Liver (tissue), 9 donors: ENCODE results near the gene TTLL12. TPM values are rescaled to one million over a fixed set of nuclear protein-coding genes. Genes with fewer than 3 reads are reported as not detected.

Experiments
- DNase-seq: peaks from one replicate; pipeline ENCODE4 v3.0.0-alpha.2; 2017; ENCODE audit warnings: low spot score
- H3K27ac ChIP-seq, 2 donors: one replicate each; pipeline ENCODE4 v1.7.0; 2013; ENCODE audit warnings: inconsistent platforms in 2 of 2, low read length in 2 of 2, control low read depth in 1 of 2, low read depth in 1 of 2, mild to moderate bottlenecking in 1 of 2
- H3K27me3 ChIP-seq, 4 donors: one replicate each; pipeline versions ENCODE4 v1.6.1 to v1.7.0; 2013; ENCODE audit warnings: low read length in 3 of 4, inconsistent platforms in 1 of 4, mild to moderate bottlenecking in 1 of 4, moderate library complexity in 1 of 4; ENCODE audit not compliant: control insufficient read depth in 4 of 4, insufficient read depth in 4 of 4
- H3K36me3 ChIP-seq, 4 donors: one replicate each; pipeline versions ENCODE4 v1.6.1 to v1.7.0; 2013; ENCODE audit warnings: low read length in 3 of 4, mild to moderate bottlenecking in 3 of 4, low read depth in 1 of 4, moderate library complexity in 1 of 4; ENCODE audit not compliant: control insufficient read depth in 4 of 4, insufficient read depth in 3 of 4
- H3K4me1 ChIP-seq, 4 donors: one replicate each; pipeline versions ENCODE4 v1.6.1 to v1.7.0; 2013; ENCODE audit warnings: low read length in 3 of 4, mild to moderate bottlenecking in 3 of 4, moderate library complexity in 1 of 4; ENCODE audit not compliant: control insufficient read depth in 4 of 4, insufficient read depth in 4 of 4
- H3K4me3 ChIP-seq, 3 donors: one replicate each; pipeline versions ENCODE4 v1.6.1 to v1.7.0; 2013; ENCODE audit warnings: low read length in 3 of 3, control low read depth in 1 of 3, low read depth in 1 of 3, mild to moderate bottlenecking in 1 of 3
- H3K9ac ChIP-seq, 2 donors: one replicate each; pipeline ENCODE4 v1.7.0; 2013; ENCODE audit warnings: low read length in 2 of 2, mild to moderate bottlenecking in 2 of 2, moderate library complexity in 2 of 2, control low read depth in 1 of 2, low read depth in 1 of 2
- H3K9me3 ChIP-seq, 4 donors: one replicate each; pipeline versions ENCODE4 v1.6.1 to v1.7.0; 2013; ENCODE audit warnings: low read length in 3 of 4; ENCODE audit not compliant: control insufficient read depth in 4 of 4
- ATF3 ChIP-seq: IDR thresholded peaks from 2 replicates; pipeline ENCODE4 v1.6.1; 2016; ENCODE audit warnings: antibody characterized with exemption
- CTCF ChIP-seq: fragments of 150-350 bp; IDR thresholded peaks from 2 replicates; pipeline ENCODE4 v1.5.1; 2017; ENCODE audit warnings: improper control_type of control experiment, low read depth, low read length; ENCODE audit not compliant: missing input control
- EGR1 ChIP-seq, 2 donors: IDR thresholded peaks; 2 replicates each; pipeline ENCODE4 v1.6.1; 2016 to 2018; ENCODE audit warnings: antibody characterized with exemption in 2 of 2, low read depth in 2 of 2
- FOXA1 ChIP-seq: IDR thresholded peaks from 2 replicates; pipeline ENCODE4 v1.6.1; 2016; ENCODE audit warnings: antibody characterized with exemption
- FOXA2 ChIP-seq: IDR thresholded peaks from 2 replicates; pipeline ENCODE4 v1.6.1; 2016; ENCODE audit warnings: antibody characterized with exemption
- GABPA ChIP-seq, 2 donors: IDR thresholded peaks in 1 of 2; conservative IDR thresholded peaks in 1 of 2; 2 replicates each; pipeline ENCODE4 v1.6.1; 2016; ENCODE audit warnings: antibody characterized with exemption in 2 of 2, mild to moderate bottlenecking in 1 of 2, moderate library complexity in 1 of 2
- HNF4A ChIP-seq, 2 donors: conservative IDR thresholded peaks; 2 replicates each; pipeline ENCODE4 v1.6.1; 2016; ENCODE audit warnings: antibody characterized with exemption in 2 of 2, mild to moderate bottlenecking in 2 of 2
- HNF4G ChIP-seq: IDR thresholded peaks from 2 replicates; pipeline ENCODE4 v1.6.1; 2016; ENCODE audit warnings: antibody characterized with exemption
- JUND ChIP-seq, 2 donors: IDR thresholded peaks; 2 replicates each; pipeline ENCODE4 v1.6.1; 2016; ENCODE audit warnings: antibody characterized with exemption in 2 of 2
- MAX ChIP-seq: IDR thresholded peaks from 2 replicates; pipeline ENCODE4 v1.6.1; 2016; ENCODE audit warnings: antibody characterized with exemption
- NR2F2 ChIP-seq: IDR thresholded peaks from 2 replicates; pipeline ENCODE4 v1.6.1; 2016; ENCODE audit warnings: antibody characterized with exemption
- RAD21 ChIP-seq, 2 donors: IDR thresholded peaks; 2 replicates each; pipeline ENCODE4 v1.6.1; 2016; ENCODE audit warnings: antibody characterized with exemption in 2 of 2, mild to moderate bottlenecking in 2 of 2
- REST ChIP-seq: IDR thresholded peaks from 2 replicates; pipeline ENCODE4 v1.6.1; 2016; ENCODE audit warnings: antibody characterized with exemption, mild to moderate bottlenecking
- RXRA ChIP-seq, 2 donors: IDR thresholded peaks; 2 replicates each; pipeline ENCODE4 v1.6.1; 2017 to 2018; ENCODE audit warnings: antibody characterized with exemption in 2 of 2, mild to moderate bottlenecking in 1 of 2
- SP1 ChIP-seq: IDR thresholded peaks from 2 replicates; pipeline ENCODE4 v1.6.1; 2018; ENCODE audit warnings: antibody characterized with exemption, mild to moderate bottlenecking
- TAF1 ChIP-seq: conservative IDR thresholded peaks from 2 replicates; pipeline ENCODE4 v1.6.1; 2016; ENCODE audit warnings: antibody characterized with exemption, mild to moderate bottlenecking
- YY1 ChIP-seq: IDR thresholded peaks from 2 replicates; pipeline ENCODE4 v1.6.1; 2016; ENCODE audit warnings: antibody characterized with exemption, mild to moderate bottlenecking
- ZBTB33 ChIP-seq: IDR thresholded peaks from 2 replicates; pipeline ENCODE4 v1.6.1; 2016; ENCODE audit warnings: antibody characterized with exemption
- WGBS: extraction: QIAGEN DNeasy Blood & Tissue Kit; methylation state at CpG from one replicate; pipeline ENCODE4 v1.1.7; 2013; 5-methylcytosine and 5-hydroxymethylcytosine counted together
- polyA plus RNA-seq, 2 donors: library from polyadenylated mRNA; stranded (reverse) in 1 of 2; unstranded in 1 of 2; fragments of 200-250 nt in 1 of 2; fragments of >200 nt in 1 of 2; fragmentation: Nextera tagmentation in 1 of 2; extraction: Ambion mirVana in 1 of 2; gene quantifications; one replicate each; pipeline versions ENCODE4 v1.2.1 to v1.2.3, GENCODE V29; 2013 to 2015
- total RNA-seq, 2 donors: library from RNA; depleted of rRNA; stranded (reverse); fragments of >200 nt; gene quantifications; one replicate each; pipeline ENCODE4 v1.2.3, GENCODE V29; 2014
- donor health status: healthy.
- donor health status: healthy.
- donor health status: healthy.
- donor health status: healthy.
- donor health status: healthy.

TTLL12 gene
- total and polyA plus RNA-seq, 4 donors = 13.7 to 43.9 (median 20.5) TPM

- Histone ChIP-seq H3K9me3 (no peaks in the 10 kb centered on the region), H3K27me3 (no peaks in the 10 kb centered on the region), H3K4me1 (peaks cover 6 to 20% (median 13%) of the 10 kb centered on the region in 4 donors), H3K27ac (peak overlapping the region; percentile 32 to 79), H3K4me3 (peak overlapping the region; percentile 30 to 71 (median 66)), H3K9ac (peak overlapping the region; percentile 27 to 47), H3K36me3 (no peaks in the 10 kb centered on the region)
- WGBS = 36% methylated on average over 22 of the region's 22 CpGs
- TF ChIP-seq ATF3 = no peak
- no peak for TF ChIP-seq FOXA2
- no peak for TF ChIP-seq HNF4G
- TF ChIP-seq ZBTB33 = no peak
- no peak for TF ChIP-seq NR2F2
- no peak for TF ChIP-seq JUND (IDR thresholded peaks at IDR 0.05)
- no peak for TF ChIP-seq TAF1
- TF ChIP-seq RXRA (IDR thresholded peaks at IDR 0.05) = no peak
- TF ChIP-seq SP1 = no peak
- no peak for TF ChIP-seq MAX
- TF ChIP-seq YY1 = no peak
- TF ChIP-seq GABPA (IDR thresholded peaks at IDR 0.05 in 1 of 2, conservative IDR thresholded peaks at IDR 0.05 in 1 of 2) = no peak
- TF ChIP-seq FOXA1 = no peak
- no peak for TF ChIP-seq HNF4A (conservative IDR thresholded peaks at IDR 0.05)
- no peak for TF ChIP-seq RAD21 (IDR thresholded peaks at IDR 0.05)
- TF ChIP-seq EGR1 (IDR thresholded peaks at IDR 0.05; ENCODE audit: low read depth in 2 of 2) = no peak
- no peak for TF ChIP-seq CTCF
- TF ChIP-seq REST = no peak
- no peak for DNase-seq
Observed at GRCh38 chr22:43152357-43153071, 34.4 kb downstream of the TTLL12 start.
